ENCODE data around the gene CNPY1. TPM values are rescaled to one million over a fixed set of nuclear protein-coding genes. Genes with fewer than 3 reads are reported as not detected.

CNPY1 gene
- total RNA-seq, 1 experiment from 2014 or later: 1.5 TPM

GRCh38 chr7:155463114-155463811 lies 83.1 kb downstream of the CNPY1 start:
- peaks cover 100% of the 10 kb centered on the region for H3K27me3 ChIP-seq (ENCODE audit: control insufficient read depth, insufficient read depth, low read length)
- peak; percentile 87 for DNase-seq
- no peak overlapping the region for H3K4me3 ChIP-seq (ENCODE audit: insufficient read depth, low read depth, low read length)
- H3K36me3 ChIP-seq (replicated peaks; ENCODE audit: control insufficient read depth, insufficient read depth, low read length): no peaks in the 10 kb centered on the region

DNA sequence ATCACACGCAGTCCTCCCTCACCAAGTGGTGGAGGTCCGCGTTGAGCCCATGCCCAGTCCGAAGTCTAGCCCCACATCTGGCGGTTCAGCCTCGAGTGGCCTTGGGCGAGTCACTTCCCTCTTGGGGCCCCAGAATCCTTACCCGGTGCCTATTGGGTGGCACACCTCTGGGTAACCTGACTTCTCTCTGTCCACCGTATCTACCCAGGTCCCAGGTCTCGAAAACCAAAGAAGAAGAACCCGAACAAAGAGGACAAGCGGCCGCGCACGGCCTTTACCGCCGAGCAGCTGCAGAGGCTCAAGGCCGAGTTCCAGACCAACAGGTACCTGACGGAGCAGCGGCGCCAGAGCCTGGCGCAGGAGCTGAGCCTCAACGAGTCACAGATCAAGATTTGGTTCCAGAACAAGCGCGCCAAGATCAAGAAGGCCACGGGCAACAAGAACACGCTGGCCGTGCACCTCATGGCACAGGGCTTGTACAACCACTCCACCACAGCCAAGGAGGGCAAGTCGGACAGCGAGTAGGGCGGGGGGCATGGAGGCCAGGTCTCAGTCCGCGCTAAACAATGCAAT lies 84.1 kb downstream of the CNPY1 start:
- no peak for DNase-seq

GRCh38 chr7:155461631-155462030 lies 84.7 kb downstream of the CNPY1 start:
- H3K27me3 ChIP-seq (ENCODE audit: control insufficient read depth, insufficient read depth, low read length): peaks cover 97% of the 10 kb centered on the region
- peak; percentile 57 for DNase-seq
- H3K4me3 ChIP-seq (ENCODE audit: insufficient read depth, low read depth, low read length): no peak overlapping the region
- H3K36me3 ChIP-seq (replicated peaks; ENCODE audit: control insufficient read depth, insufficient read depth, low read length): no peaks in the 10 kb centered on the region

More for the DNA sequence above, 84.1 kb downstream of the CNPY1 start:
- Histone ChIP-seq H3K4me3 (ENCODE audit: insufficient read depth, low read depth, low read length) (no peak overlapping the region), H3K27me3 (ENCODE audit: control insufficient read depth, insufficient read depth, low read length) (peaks cover 97% of the 10 kb centered on the region), H3K36me3 (replicated peaks; ENCODE audit: control insufficient read depth, insufficient read depth, low read length) (no peaks in the 10 kb centered on the region)

GRCh38 chr7:155460926-155461613 lies 85.3 kb downstream of the CNPY1 start:
- no peaks in the 10 kb centered on the region for H3K36me3 ChIP-seq (replicated peaks; ENCODE audit: control insufficient read depth, insufficient read depth, low read length)

GRCh38 chr7:155459700-155460461 lies 86.5 kb downstream of the CNPY1 start:
- H3K36me3 ChIP-seq (replicated peaks; ENCODE audit: control insufficient read depth, insufficient read depth, low read length): no peaks in the 10 kb centered on the region
- no peak overlapping the region for H3K4me3 ChIP-seq (ENCODE audit: insufficient read depth, low read depth, low read length)
- peak; percentile 76 for DNase-seq
- H3K27me3 ChIP-seq (ENCODE audit: control insufficient read depth, insufficient read depth, low read length): peaks cover 97% of the 10 kb centered on the region

More at GRCh38 chr7:155460926-155461613, 85.3 kb downstream of the CNPY1 start:
- Histone ChIP-seq H3K4me3 (ENCODE audit: insufficient read depth, low read depth, low read length) (no peak overlapping the region), H3K27me3 (ENCODE audit: control insufficient read depth, insufficient read depth, low read length) (peaks cover 97% of the 10 kb centered on the region)
- peak; percentile 55 for DNase-seq

DNA sequence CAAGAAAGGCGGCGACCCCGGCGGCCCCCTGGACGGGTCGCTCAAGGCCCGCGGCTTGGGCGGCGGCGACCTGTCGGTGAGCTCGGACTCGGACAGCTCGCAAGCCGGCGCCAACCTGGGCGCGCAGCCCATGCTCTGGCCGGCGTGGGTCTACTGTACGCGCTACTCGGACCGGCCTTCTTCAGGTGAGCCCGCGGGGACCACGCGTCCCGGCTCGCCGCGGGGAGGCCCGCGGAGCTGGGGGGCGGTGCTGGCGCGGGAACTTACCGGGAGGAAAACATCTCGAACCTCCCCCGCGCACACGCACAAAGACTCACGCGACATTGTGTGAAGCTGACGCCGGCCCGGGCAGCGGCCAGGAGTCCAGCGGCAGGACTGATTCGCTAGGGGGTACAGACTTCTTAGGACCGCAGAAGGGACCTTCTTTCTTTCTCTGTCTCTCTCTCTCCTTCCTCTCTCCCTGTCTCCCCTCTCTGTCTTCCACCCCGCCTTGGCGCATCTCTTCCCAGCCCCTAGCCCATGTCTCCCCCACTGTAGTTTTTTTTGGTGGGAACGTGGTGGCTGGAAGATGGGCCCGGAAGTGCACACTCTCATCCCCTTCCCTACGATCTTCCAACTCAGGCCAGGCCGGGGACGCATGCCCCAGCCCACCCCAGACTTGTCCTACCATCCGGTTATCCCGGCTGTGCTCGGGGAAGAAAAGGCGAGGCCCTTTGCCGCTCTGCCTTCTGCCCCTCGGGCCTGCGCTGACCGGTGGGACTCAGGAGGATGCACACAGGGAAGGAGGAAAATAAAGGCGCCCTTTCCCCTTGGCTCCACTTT lies 87.3 kb downstream of the CNPY1 start:
- H3K36me3 ChIP-seq (replicated peaks; ENCODE audit: control insufficient read depth, insufficient read depth, low read length): no peaks in the 10 kb centered on the region
- H3K4me3 ChIP-seq (ENCODE audit: insufficient read depth, low read depth, low read length): no peak overlapping the region
- peak; percentile 75 for DNase-seq
- peaks cover 97% of the 10 kb centered on the region for H3K27me3 ChIP-seq (ENCODE audit: control insufficient read depth, insufficient read depth, low read length)

- H3K36me3 ChIP-seq (replicated peaks; ENCODE audit: control insufficient read depth, insufficient read depth, low read length): no peaks in the 10 kb centered on the region
- peak; percentile 85 for DNase-seq
- peak within 1 kb of the TSS; percentile 14 for H3K4me3 ChIP-seq (ENCODE audit: insufficient read depth, low read depth, low read length)
- peaks cover 97% of the 10 kb centered on the region for H3K27me3 ChIP-seq (ENCODE audit: control insufficient read depth, insufficient read depth, low read length)
Observed at GRCh38 chr7:155458111-155458877, 88.1 kb downstream of the CNPY1 start, which contains the start of gene EN2. Gene EN2 (plus strand): TSS chr7:155458129. CDS start chr7:155458378, 249 bp downstream.

- Histone ChIP-seq H3K36me3 (replicated peaks; ENCODE audit: control insufficient read depth, insufficient read depth, low read length) (no peaks in the 10 kb centered on the region), H3K27me3 (ENCODE audit: control insufficient read depth, insufficient read depth, low read length) (peaks cover 97% of the 10 kb centered on the region), H3K4me3 (ENCODE audit: insufficient read depth, low read depth, low read length) (no peak overlapping the region; the same call in 1 of the 2 replicates)
- peak; percentile 86 for DNase-seq
Observed at GRCh38 chr7:155457544-155458110, 88.7 kb downstream of the CNPY1 start.

- peak overlapping the region; percentile 14; the same call in 1 of the 2 replicates for H3K4me3 ChIP-seq (ENCODE audit: insufficient read depth, low read depth, low read length)
- DNase-seq: peak; percentile 96
- no peaks in the 10 kb centered on the region for H3K36me3 ChIP-seq (replicated peaks; ENCODE audit: control insufficient read depth, insufficient read depth, low read length)
Observed at GRCh38 chr7:155456738-155457543, 89.4 kb downstream of the CNPY1 start.

DNA sequence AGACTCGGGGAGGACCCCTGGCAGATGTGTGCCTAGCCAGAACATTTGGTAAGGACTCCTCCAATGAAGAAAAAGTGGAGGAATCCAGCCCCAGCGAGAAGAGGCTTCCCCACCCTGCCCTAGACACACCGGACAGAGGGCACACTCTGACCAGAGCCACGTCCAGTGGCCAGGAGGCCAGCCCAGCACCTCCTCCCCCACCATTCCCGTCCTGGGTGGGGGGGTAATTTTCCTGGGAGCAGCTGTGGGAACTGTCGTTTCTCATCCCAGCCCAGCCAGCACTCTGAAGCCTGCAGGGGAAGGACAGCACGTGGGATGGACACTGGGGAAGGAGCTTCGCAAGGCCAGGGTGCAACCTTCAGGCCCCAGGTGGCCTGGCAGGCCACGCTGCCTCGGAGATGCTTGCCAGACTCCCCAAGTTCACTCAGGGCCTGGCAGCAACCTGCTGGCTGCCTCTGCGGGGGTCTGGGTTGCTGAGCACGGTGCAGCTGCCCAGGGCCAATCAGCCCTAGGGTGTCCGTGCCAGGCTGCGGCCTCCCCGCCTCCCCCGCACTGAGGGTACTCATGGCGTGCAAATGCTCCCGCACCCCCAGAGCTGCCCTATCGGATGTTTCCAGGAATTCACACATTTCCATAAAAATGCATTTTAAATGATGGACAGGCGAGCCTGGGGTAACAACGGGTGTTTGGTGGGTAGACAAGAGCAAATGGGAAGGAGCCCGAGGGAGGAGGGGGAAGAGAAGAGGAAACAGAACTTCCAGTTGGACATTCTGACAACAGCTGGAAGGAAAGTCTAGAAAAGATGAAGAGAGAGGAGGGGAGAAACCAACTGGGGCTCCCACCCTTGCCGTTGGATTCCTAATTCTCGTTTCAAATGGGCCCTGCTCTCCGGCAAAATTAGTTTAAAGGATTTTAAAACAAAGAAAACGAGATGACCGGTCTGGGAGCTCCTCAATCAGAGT lies 90.3 kb downstream of the CNPY1 start:
- Histone ChIP-seq H3K27me3 (ENCODE audit: control insufficient read depth, insufficient read depth, low read length) (peaks cover 97% of the 10 kb centered on the region), H3K4me3 (ENCODE audit: insufficient read depth, low read depth, low read length) (no peak overlapping the region), H3K36me3 (replicated peaks; ENCODE audit: control insufficient read depth, insufficient read depth, low read length) (no peaks in the 10 kb centered on the region)
- peak; percentile 69 for DNase-seq

More at GRCh38 chr7:155456738-155457543, 89.4 kb downstream of the CNPY1 start:
- H3K27me3 ChIP-seq (ENCODE audit: control insufficient read depth, insufficient read depth, low read length): peaks cover 97% of the 10 kb centered on the region

GRCh38 chr7:155455132-155455693 lies 91.1 kb downstream of the CNPY1 start:
- Histone ChIP-seq H3K36me3 (replicated peaks; ENCODE audit: control insufficient read depth, insufficient read depth, low read length) (no peaks in the 10 kb centered on the region), H3K27me3 (ENCODE audit: control insufficient read depth, insufficient read depth, low read length) (peaks cover 97% of the 10 kb centered on the region), H3K4me3 (ENCODE audit: insufficient read depth, low read depth, low read length) (no peak overlapping the region)
- DNase-seq: no peak
